Measurements from ENCODE around the gene RBM12.
"Not testable (repeated sequence)": the region's sequence is repeated elsewhere in the genome, so short reads cannot be mapped to it uniquely, and the experiment has no call there.

The RBM12 gene

GRCh38 chr20:35664466-35665206, at the start of gene RBM12, which contains the start of gene CPNE1:
TSS of gene RBM12 (minus strand) at chr20:35664900. CDS start at chr20:35655322, 9,578 bp downstream.
TSS of gene CPNE1 (minus strand) at chr20:35664900. CDS start at chr20:35632923, 31,977 bp downstream.
- peak; percentile 83 for DNase-seq (ENCODE audit: extremely low read depth in 1 of 2, low read depth in 1 of 2)

- DNase-seq (ENCODE audit: extremely low read depth in 1 of 2, low read depth in 1 of 2) = no peak
Observed at GRCh38 chr20:35714127-35714526, 49.4 kb upstream of the RBM12 start.

- DNase-seq (ENCODE audit: extremely low read depth in 1 of 2, low read depth in 1 of 2) = not testable (repeated sequence)
Observed at GRCh38 chr20:35713120-35713519, 48.4 kb upstream of the RBM12 start.

GRCh38 chr20:35711588-35712209, 47.0 kb upstream of the RBM12 start:
- no peak for DNase-seq (ENCODE audit: extremely low read depth in 1 of 2, low read depth in 1 of 2)

- DNase-seq (ENCODE audit: extremely low read depth in 1 of 2, low read depth in 1 of 2) = no peak
Observed at GRCh38 chr20:35710884-35711587, 46.3 kb upstream of the RBM12 start.

GRCh38 chr20:35710039-35710438, 45.3 kb upstream of the RBM12 start:
- DNase-seq (ENCODE audit: extremely low read depth in 1 of 2, low read depth in 1 of 2) = no peak

- no peak for DNase-seq (ENCODE audit: extremely low read depth in 1 of 2, low read depth in 1 of 2)
Observed at GRCh38 chr20:35709259-35709658, 44.6 kb upstream of the RBM12 start.

GRCh38 chr20:35708502-35708901, 43.8 kb upstream of the RBM12 start:
- no peak for DNase-seq (ENCODE audit: extremely low read depth in 1 of 2, low read depth in 1 of 2)

- DNase-seq (ENCODE audit: extremely low read depth in 1 of 2, low read depth in 1 of 2) = not testable (repeated sequence)
Observed at GRCh38 chr20:35706591-35707529, 42.2 kb upstream of the RBM12 start.

- not testable (repeated sequence) for DNase-seq (ENCODE audit: extremely low read depth in 1 of 2, low read depth in 1 of 2)
Observed at GRCh38 chr20:35705894-35706293, 41.2 kb upstream of the RBM12 start.

GRCh38 chr20:35704514-35705261, 40.0 kb upstream of the RBM12 start:
- no peak for DNase-seq (ENCODE audit: extremely low read depth in 1 of 2, low read depth in 1 of 2)

GRCh38 chr20:35702824-35703695, 38.4 kb upstream of the RBM12 start:
- DNase-seq (ENCODE audit: extremely low read depth in 1 of 2, low read depth in 1 of 2) = no peak

GRCh38 chr20:35702051-35702823, 37.5 kb upstream of the RBM12 start:
- no peak for DNase-seq (ENCODE audit: extremely low read depth in 1 of 2, low read depth in 1 of 2)

GRCh38 chr20:35700625-35701148, 36.0 kb upstream of the RBM12 start:
- no peak for DNase-seq (ENCODE audit: extremely low read depth in 1 of 2, low read depth in 1 of 2)

- DNase-seq (ENCODE audit: extremely low read depth in 1 of 2, low read depth in 1 of 2) = no peak
Observed at GRCh38 chr20:35699957-35700624, 35.4 kb upstream of the RBM12 start.

- DNase-seq (ENCODE audit: extremely low read depth in 1 of 2, low read depth in 1 of 2) = peak; percentile 61 to 76
Observed at GRCh38 chr20:35699127-35699956, 34.6 kb upstream of the RBM12 start, which contains the start of the genes NFS1 and ROMO1. TSS of gene NFS1 (minus strand) at chr20:35699352. CDS start at chr20:35699288, 64 bp downstream. TSS of gene ROMO1 (plus strand) at chr20:35699405. CDS start at chr20:35699633, 228 bp downstream.

All from activated CD8-positive, alpha-beta memory T cell treated with anti-CD3 and anti-CD28 coated beads for 1 hour (primary cell).